ENCODE data around the gene RASD1. TPM values are rescaled to one million over a fixed set of nuclear protein-coding genes. Genes with fewer than 3 reads are reported as not detected.

RASD1 gene
- total RNA-seq, 4 donors from 2014 or later, result 23.5 to 83.8 (median 61.3) TPM

GRCh38 chr17:17502741-17503565 lies 6.8 kb upstream of the RASD1 start:
- 93% methylated on average over 16 to 21 of the region's 21 CpGs for WGBS, 2 donors (ENCODE audit: low coverage in 1 of 2)
- H3K27ac ChIP-seq, result no peak overlapping the region
- in situ Hi-C loops (cut with MboI; ENCODE audit: low pct_ligation_motif_present in 1 of 4, low pct_unique_long_range_greater_than_20kb in 1 of 4, low sequenced_read_pairs in 3 of 4), result loop anchor here in 2 of 4 donors (10.0 kb wide), 2 partner anchors 142 to 148 kb away; no protein-coding TSS in a partner anchor
- peaks cover 0 to 17% (median 10%) of the 10 kb centered on the region in 4 donors for H3K4me1 ChIP-seq
- H3K27me3 ChIP-seq, result no peaks in the 10 kb centered on the region
- TF ChIP-seq POLR2A (IDR thresholded peaks at IDR 0.05) (no peak), POLR2AphosphoS5 (IDR thresholded peaks at IDR 0.05) (no peak), CTCF (IDR thresholded peaks at IDR 0.05) (no peak), EP300 (IDR thresholded peaks at IDR 0.05; ENCODE audit: low read depth) (no peak)
- H3K4me3 ChIP-seq, result no peak overlapping the region
- no peak for DNase-seq
- intact Hi-C loops (cut with DNase I; ENCODE audit: low total_unique reads), result no loop called here
- no peaks in the 10 kb centered on the region for H3K36me3 ChIP-seq
- no peaks in the 10 kb centered on the region for H3K9me3 ChIP-seq

- TF ChIP-seq POLR2AphosphoS5 (IDR thresholded peaks at IDR 0.05), result no peak
- no peak for TF ChIP-seq POLR2A (IDR thresholded peaks at IDR 0.05)
- TF ChIP-seq EP300 (IDR thresholded peaks at IDR 0.05; ENCODE audit: low read depth), result no peak
- TF ChIP-seq CTCF (IDR thresholded peaks at IDR 0.05), result no peak
- Histone ChIP-seq H3K36me3 (no peaks in the 10 kb centered on the region), H3K27ac (no peak overlapping the region), H3K4me3 (no peak overlapping the region), H3K4me1 (peaks cover 0 to 12% (median 9%) of the 10 kb centered on the region in 4 donors), H3K9me3 (no peaks in the 10 kb centered on the region), H3K27me3 (no peaks in the 10 kb centered on the region)
- no peak for DNase-seq
- in situ Hi-C loops (cut with MboI; ENCODE audit: low pct_ligation_motif_present in 1 of 4, low pct_unique_long_range_greater_than_20kb in 1 of 4, low sequenced_read_pairs in 3 of 4) (loop anchor here in 2 of 4 donors (10.0 kb wide), 2 partner anchors 144 to 146 kb away; no protein-coding TSS in a partner anchor), intact Hi-C loops (cut with DNase I; ENCODE audit: low total_unique reads) (no loop called here)
- 67% methylated on average over 14 of the region's 14 CpGs; no CpG with 5 or more reads in 1 of the 2 donors for WGBS, 2 donors (ENCODE audit: low coverage in 1 of 2)
These were observed 4.9 kb upstream of the RASD1 start for GRCh38 chr17:17500999-17501605.

- H3K9me3 ChIP-seq, result no peaks in the 10 kb centered on the region
- WGBS, 2 donors (ENCODE audit: low coverage in 1 of 2), result 83% methylated on average over 17 of the region's 17 CpGs; no CpG with 5 or more reads in 1 of the 2 donors
- TF ChIP-seq POLR2AphosphoS5 (IDR thresholded peaks at IDR 0.05) (no peak), POLR2A (IDR thresholded peaks at IDR 0.05) (no peak), CTCF (IDR thresholded peaks at IDR 0.05) (no peak), EP300 (IDR thresholded peaks at IDR 0.05; ENCODE audit: low read depth) (no peak)
- no peak overlapping the region for H3K27ac ChIP-seq
- intact Hi-C loops (cut with DNase I; ENCODE audit: low total_unique reads) (loop anchor here (5.0 kb wide), 1 partner anchor 73 kb away; no protein-coding TSS in a partner anchor), in situ Hi-C loops (cut with MboI; ENCODE audit: low pct_ligation_motif_present in 1 of 4, low pct_unique_long_range_greater_than_20kb in 1 of 4, low sequenced_read_pairs in 3 of 4) (loop anchor here in 2 of 4 donors (10.0 kb wide), 2 partner anchors 145 kb away; no protein-coding TSS in a partner anchor)
- no peak overlapping the region for H3K4me3 ChIP-seq
- H3K27me3 ChIP-seq, result peaks cover 7% of the 10 kb centered on the region
- peaks cover 4 to 26% (median 24%) of the 10 kb centered on the region in 4 donors for H3K4me1 ChIP-seq
- H3K36me3 ChIP-seq, result no peaks in the 10 kb centered on the region
- DNase-seq, result no peak
These were observed 3.4 kb upstream of the RASD1 start for GRCh38 chr17:17499402-17500145.

Measured in transverse colon (tissue), 4 donors.